ENCODE results near the gene RAD51.

Gene RAD51

GRCh38 chr15:40756938-40757337 is 62.0 kb downstream of the RAD51 start:
- Histone ChIP-seq H3K4me2 (ENCODE audit: low read depth, low read length) (no peak overlapping the region), H3F3A (ENCODE audit: insufficient read depth, low read length) (peaks cover 15% of the 10 kb centered on the region; the same call in 1 of the 2 replicates), H4K20me1 (ENCODE audit: insufficient read depth, low read length) (0 out of 2 replicates have a peak, but pooled peaks cover 10% of the 10 kb centered on the region), H3K79me2 (ENCODE audit: low read length) (peaks cover 27% of the 10 kb centered on the region), H3K9me3 (replicated peaks; ENCODE audit: insufficient read depth, low read length) (no peaks in the 10 kb centered on the region), H3K4me1 (ENCODE audit: low read length) (peaks cover 9% of the 10 kb centered on the region), H3K36me3 (replicated peaks; ENCODE audit: insufficient read depth, low read length) (no peaks in the 10 kb centered on the region), H3K27ac (ENCODE audit: low read length) (no peak overlapping the region), H3K4me3 (ENCODE audit: low read length) (no peak overlapping the region), H3K9ac (ENCODE audit: low read length) (no peak overlapping the region), H3K9me2 (replicated peaks; ENCODE audit: insufficient read depth, low read length) (no peaks in the 10 kb centered on the region), H2AFZ (ENCODE audit: low read length) (no peak overlapping the region), H3K27me3 (replicated peaks; ENCODE audit: insufficient read depth, low read length) (no peaks in the 10 kb centered on the region)
- DNase-seq, result no peak
- no peak for TF ChIP-seq EZH2 (optimal IDR thresholded peaks at IDR 0.05; ENCODE audit: low read depth, low read length)
- TF ChIP-seq CTCF (IDR thresholded peaks at IDR 0.05; ENCODE audit: low read length), result no peak
- TF ChIP-seq EZH2phosphoT487 (IDR thresholded peaks at IDR 0.05; ENCODE audit: low read length), result no peak

- H3K27ac ChIP-seq (ENCODE audit: low read length), result peak overlapping the region; percentile 6; the same call in 1 of the 2 replicates
Observed at GRCh38 chr15:40759961-40760360, 65.0 kb downstream of the RAD51 start.

DNA sequence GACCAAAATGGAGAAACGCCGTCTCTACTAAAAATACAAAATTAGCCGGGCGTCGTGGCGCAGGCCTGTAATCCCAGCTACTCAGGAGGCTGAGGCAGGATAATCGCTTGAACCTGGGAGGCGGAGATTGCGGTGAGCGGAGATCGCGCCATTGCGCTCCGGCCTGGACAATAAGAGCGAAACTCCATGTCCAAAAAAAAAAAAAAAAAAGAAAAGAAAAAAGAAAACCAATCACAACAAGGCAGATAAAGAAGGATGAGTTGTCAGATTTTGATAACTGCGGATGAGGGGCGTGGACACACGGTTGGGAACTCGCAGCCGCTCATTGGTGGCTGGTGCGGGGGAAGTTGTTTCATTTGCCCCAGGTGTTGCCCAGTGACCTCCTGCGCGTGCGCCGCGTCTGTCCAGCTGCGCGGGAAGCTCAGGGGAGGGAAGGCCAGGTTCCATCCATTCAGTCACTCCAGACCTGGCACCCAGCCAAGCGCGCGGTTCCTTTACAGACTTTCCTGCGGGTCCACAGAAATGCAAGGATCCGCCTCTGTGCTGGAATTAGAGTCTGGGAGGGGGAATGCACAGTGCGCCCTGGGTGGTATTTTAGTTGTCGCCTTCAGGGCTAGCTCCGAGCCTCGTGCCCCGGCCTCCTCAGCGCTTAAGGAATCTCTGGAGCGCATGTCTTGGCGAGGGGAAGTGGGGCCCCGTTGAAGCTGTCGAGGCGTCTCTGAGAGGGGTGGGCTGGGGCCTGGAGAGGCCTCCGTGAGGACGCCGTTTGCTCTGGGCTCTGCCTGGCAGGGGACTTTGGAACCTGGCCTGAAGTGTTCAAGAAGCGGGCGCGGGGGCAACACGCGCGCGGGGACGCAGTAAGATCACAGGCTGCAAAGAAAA is 68.2 kb downstream of the RAD51 start:
- H3K9me2 ChIP-seq (replicated peaks; ENCODE audit: insufficient read depth, low read length), result no peaks in the 10 kb centered on the region

More at GRCh38 chr15:40759961-40760360, 65.0 kb downstream of the RAD51 start:
- peaks cover under 1% of the 10 kb centered on the region for H3K79me2 ChIP-seq (ENCODE audit: low read length)
- TF ChIP-seq EZH2 (optimal IDR thresholded peaks at IDR 0.05; ENCODE audit: low read depth, low read length), result no peak
- no peak for TF ChIP-seq CTCF (IDR thresholded peaks at IDR 0.05; ENCODE audit: low read length)
- TF ChIP-seq EZH2phosphoT487 (IDR thresholded peaks at IDR 0.05; ENCODE audit: low read length), result no peak
- no peak overlapping the region for H3K4me3 ChIP-seq (ENCODE audit: low read length)
- no peaks in the 10 kb centered on the region for H3K27me3 ChIP-seq (replicated peaks; ENCODE audit: insufficient read depth, low read length)
- no peak for DNase-seq
- no peaks in the 10 kb centered on the region for H4K20me1 ChIP-seq (ENCODE audit: insufficient read depth, low read length)
- H3K4me1 ChIP-seq (ENCODE audit: low read length), result peaks cover 11% of the 10 kb centered on the region
- H3K9me2 ChIP-seq (replicated peaks; ENCODE audit: insufficient read depth, low read length), result no peaks in the 10 kb centered on the region
- H2AFZ ChIP-seq (ENCODE audit: low read length), result no peak overlapping the region; the same call in 1 of the 2 replicates
- H3K9me3 ChIP-seq (replicated peaks; ENCODE audit: insufficient read depth, low read length), result no peaks in the 10 kb centered on the region
- H3K4me2 ChIP-seq (ENCODE audit: low read depth, low read length), result peak overlapping the region; percentile 42; the same call in 1 of the 2 replicates
- no peaks in the 10 kb centered on the region for H3K36me3 ChIP-seq (replicated peaks; ENCODE audit: insufficient read depth, low read length)
- no peak overlapping the region; the same call in 1 of the 2 replicates for H3K9ac ChIP-seq (ENCODE audit: low read length)
- peaks cover 11% of the 10 kb centered on the region for H3F3A ChIP-seq (ENCODE audit: insufficient read depth, low read length)

More for the DNA sequence above, 68.2 kb downstream of the RAD51 start:
- H3K9me3 ChIP-seq (replicated peaks; ENCODE audit: insufficient read depth, low read length), result no peaks in the 10 kb centered on the region
- no peak overlapping the region for H3K27ac ChIP-seq (ENCODE audit: low read length)
- H2AFZ ChIP-seq (ENCODE audit: low read length), result peak overlapping the region; percentile 88
- peak overlapping the region; percentile 78 for H3K4me2 ChIP-seq (ENCODE audit: low read depth, low read length)
- H3K9ac ChIP-seq (ENCODE audit: low read length), result peak overlapping the region; percentile 41; the same call in 1 of the 2 replicates
- TF ChIP-seq EZH2phosphoT487 (IDR thresholded peaks at IDR 0.05; ENCODE audit: low read length), result no peak
- no peak for TF ChIP-seq CTCF (IDR thresholded peaks at IDR 0.05; ENCODE audit: low read length)
- no peak for TF ChIP-seq EZH2 (optimal IDR thresholded peaks at IDR 0.05; ENCODE audit: low read depth, low read length)
- peaks cover 19% of the 10 kb centered on the region for H3F3A ChIP-seq (ENCODE audit: insufficient read depth, low read length)
- no peaks in the 10 kb centered on the region for H3K36me3 ChIP-seq (replicated peaks; ENCODE audit: insufficient read depth, low read length)
- H3K4me3 ChIP-seq (ENCODE audit: low read length), result peak overlapping the region; percentile 70
- no peaks in the 10 kb centered on the region for H3K27me3 ChIP-seq (replicated peaks; ENCODE audit: insufficient read depth, low read length)
- H4K20me1 ChIP-seq (ENCODE audit: insufficient read depth, low read length), result no peaks in the 10 kb centered on the region
- H3K79me2 ChIP-seq (ENCODE audit: low read length), result no peaks in the 10 kb centered on the region
- peaks cover 22% of the 10 kb centered on the region for H3K4me1 ChIP-seq (ENCODE audit: low read length)
- no peak for DNase-seq

Data from MM.1S (cell line).